GM23338 (cell line): Measurements from ENCODE around the gene MPP3. TPM values are rescaled to one million over a fixed set of nuclear protein-coding genes. Genes with fewer than 3 reads are reported as not detected.

ENCODE experiments used
- ATAC-seq: fragments of 200-7000 bp; cut with Tn5 transposase; 3 replicates; pipeline ENCODE4 v1.9.1; 2020
- DNase-seq: peaks from one replicate; pipeline ENCODE4 v3.0.0-alpha.2; 2015; ENCODE audit warnings: low spot score
- H2AFZ ChIP-seq: fragments of 200-600 bp; sonication (generic); 2 replicates; pipeline ENCODE4 v1.8.0; 2016; ENCODE audit warnings: antibody characterized with exemption, mild to moderate bottlenecking, moderate library complexity
- H3F3A ChIP-seq: fragments of 200-600 bp; sonication (generic); replicated peaks from 2 replicates; pipeline ENCODE4 v1.8.0; 2017; ENCODE audit warnings: antibody characterized with exemption, mixed run types, low read depth
- H3K27ac ChIP-seq: fragments of 200-600 bp; sonication (generic); 2 replicates; pipeline ENCODE4 v1.6.1; 2016; ENCODE audit warnings: low read depth
- H3K27me3 ChIP-seq: fragments of 200-600 bp; sonication (generic); 2 replicates; pipeline ENCODE4 v1.8.0; 2016; ENCODE audit warnings: mild to moderate bottlenecking, mixed run types, moderate library complexity; ENCODE audit not compliant: insufficient read depth
- H3K36me3 ChIP-seq: fragments of 200-600 bp; sonication (generic); 2 replicates; pipeline ENCODE4 v1.8.0; 2016; ENCODE audit warnings: mild to moderate bottlenecking; ENCODE audit not compliant: insufficient read depth
- H3K4me1 ChIP-seq: fragments of 200-600 bp; sonication (generic); 2 replicates; pipeline ENCODE4 v1.8.0; 2016; ENCODE audit warnings: mild to moderate bottlenecking, moderate library complexity; ENCODE audit not compliant: insufficient read depth
- H3K4me2 ChIP-seq: fragments of 200-600 bp; sonication (generic); 2 replicates; pipeline ENCODE4 v1.7.1; 2017; ENCODE audit warnings: mixed run types
- H3K4me3 ChIP-seq: fragments of 200-600 bp; sonication (generic); 2 replicates; pipeline ENCODE4 v1.6.1; 2016; ENCODE audit warnings: mixed run types
- H3K79me2 ChIP-seq: fragments of 200-600 bp; sonication (generic); replicated peaks from 2 replicates; pipeline ENCODE4 v1.8.0; 2017; ENCODE audit warnings: mild to moderate bottlenecking; ENCODE audit not compliant: insufficient read depth
- H3K9me2 ChIP-seq: fragments of 200-600 bp; sonication (generic); 2 replicates; pipeline ENCODE4 v1.8.0; 2017; ENCODE audit not compliant: insufficient read depth
- H4K20me1 ChIP-seq: fragments of 200-600 bp; sonication (generic); replicated peaks from 2 replicates; pipeline ENCODE4 v1.8.0; 2017; ENCODE audit warnings: mild to moderate bottlenecking; ENCODE audit not compliant: insufficient read depth
- H3K27ac Mint-ChIP-seq: 2 replicates; pipeline ENCODE4 v1.8.0; 2020; ENCODE audit warnings: inconsistent platforms, mild to moderate bottlenecking, moderate library complexity, mixed read lengths
- H3K27me3 Mint-ChIP-seq: 3 replicates; pipeline ENCODE4 v1.8.0; 2022; ENCODE audit warnings: low read depth, mild to moderate bottlenecking, moderate library complexity, mixed read lengths, inconsistent platforms; ENCODE audit not compliant: insufficient read depth, poor library complexity
- H3K36me3 Mint-ChIP-seq: 3 replicates; pipeline ENCODE4 v1.8.0; 2021; ENCODE audit warnings: low read depth, mild to moderate bottlenecking, inconsistent platforms, moderate library complexity, mixed read lengths
- H3K4me1 Mint-ChIP-seq: 3 replicates; pipeline ENCODE4 v1.8.0; 2020; ENCODE audit warnings: mild to moderate bottlenecking, inconsistent platforms, mixed read lengths
- H3K4me3 Mint-ChIP-seq: 3 replicates; pipeline ENCODE4 v1.8.0; 2021; ENCODE audit warnings: moderate library complexity, mild to moderate bottlenecking, inconsistent platforms, mixed read lengths
- H3K9me3 Mint-ChIP-seq: 3 replicates; pipeline ENCODE4 v1.8.0; 2020; ENCODE audit warnings: moderate library complexity, mild to moderate bottlenecking, inconsistent platforms, mixed read lengths
- EZH2phosphoT487 ChIP-seq: fragments of 200-600 bp; sonication (generic); IDR thresholded peaks from one replicate; pipeline ENCODE4 v1.8.1; 2018; ENCODE audit warnings: antibody characterized with exemption; ENCODE audit not compliant: unreplicated experiment
- NANOG ChIP-seq: IDR thresholded peaks from 2 replicates; pipeline ENCODE4 v1.6.1; 2016; ENCODE audit warnings: antibody characterized with exemption, borderline replicate concordance
- POLR2AphosphoS5 ChIP-seq: IDR thresholded peaks from 2 replicates; pipeline ENCODE4 v1.6.1; 2016; ENCODE audit warnings: antibody characterized with exemption, low read depth
- polyA plus RNA-seq: library from polyadenylated mRNA; unstranded; fragments of >200 nt; fragmentation: Nextera tagmentation; extraction: Ambion mirVana; gene quantifications from 2 replicates; pipeline ENCODE4 v1.2.1, GENCODE V29; 2016
- total RNA-seq: library from RNA; depleted of rRNA; stranded (reverse); fragments of >200 nt; shearing (Covaris generic); gene quantifications from 2 replicates; pipeline ENCODE4 v1.2.3, GENCODE V29; 2014
- TF ChIP-seq, protein P1 (sequence below): fragments of 250-450 bp; sonication (Bioruptor Pico); IDR thresholded peaks from 2 replicates; pipeline ENCODE4 v1.5.0; 2020; ENCODE audit warnings: mild to moderate bottlenecking, moderate library complexity
- TF ChIP-seq, protein P2 (sequence below), 2 experiments: fragments of 200-600 bp in 1 of 2; sonication (generic) in 1 of 2; conservative IDR thresholded peaks; 2 replicates each; pipeline versions ENCODE4 v1.5.1 to v1.6.1; 2016 to 2017; ENCODE audit warnings: antibody characterized with exemption in 2 of 2, low read depth in 2 of 2, mild to moderate bottlenecking in 2 of 2, moderate library complexity in 1 of 2

The MPP3 gene
- total and polyA plus RNA-seq, 2 experiments from 2014 or later = 6.6 to 7.4 TPM

DNA sequence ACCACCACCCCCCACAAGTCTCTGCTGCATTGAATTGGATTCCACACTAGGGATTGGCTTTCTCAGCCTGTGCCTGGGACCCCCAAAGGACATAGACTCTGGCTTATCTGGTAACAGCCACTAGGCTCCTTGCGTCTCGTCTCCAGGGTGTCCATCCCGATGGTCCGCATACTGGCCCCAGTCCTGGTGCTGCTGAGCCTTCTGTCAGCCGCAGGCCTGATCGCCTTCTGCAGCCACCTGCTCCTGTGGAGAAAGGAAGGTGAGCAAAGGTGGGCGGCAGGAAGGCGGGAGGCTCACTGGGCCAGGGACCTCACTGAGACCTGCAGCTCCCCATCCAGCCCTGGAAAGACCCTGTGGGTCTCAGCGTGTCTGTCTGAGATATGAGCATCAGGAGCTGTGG, 22.1 kb upstream of the MPP3 start:
- DNase-seq (no peak), ATAC-seq (no peak)
- Histone ChIP-seq H2AFZ (no peak overlapping the region), H3K79me2 (no peaks in the 10 kb centered on the region), H3K36me3 (no peaks in the 10 kb centered on the region), H3K9me2 (no peaks in the 10 kb centered on the region), H3F3A (no peaks in the 10 kb centered on the region), H3K4me3 (no peak overlapping the region), H3K27me3 (no peaks in the 10 kb centered on the region), H4K20me1 (no peaks in the 10 kb centered on the region), H3K4me2 (no peak overlapping the region), H3K27ac (no peak overlapping the region), H3K4me1 (no peaks in the 10 kb centered on the region)
- H3K4me3 Mint-ChIP-seq = no peak overlapping the region
- H3K4me1 Mint-ChIP-seq = no peaks in the 10 kb centered on the region
- TF ChIP-seq EZH2phosphoT487 = no peak
- no peak for TF ChIP-seq POLR2AphosphoS5
- TF ChIP-seq, protein P1, sequence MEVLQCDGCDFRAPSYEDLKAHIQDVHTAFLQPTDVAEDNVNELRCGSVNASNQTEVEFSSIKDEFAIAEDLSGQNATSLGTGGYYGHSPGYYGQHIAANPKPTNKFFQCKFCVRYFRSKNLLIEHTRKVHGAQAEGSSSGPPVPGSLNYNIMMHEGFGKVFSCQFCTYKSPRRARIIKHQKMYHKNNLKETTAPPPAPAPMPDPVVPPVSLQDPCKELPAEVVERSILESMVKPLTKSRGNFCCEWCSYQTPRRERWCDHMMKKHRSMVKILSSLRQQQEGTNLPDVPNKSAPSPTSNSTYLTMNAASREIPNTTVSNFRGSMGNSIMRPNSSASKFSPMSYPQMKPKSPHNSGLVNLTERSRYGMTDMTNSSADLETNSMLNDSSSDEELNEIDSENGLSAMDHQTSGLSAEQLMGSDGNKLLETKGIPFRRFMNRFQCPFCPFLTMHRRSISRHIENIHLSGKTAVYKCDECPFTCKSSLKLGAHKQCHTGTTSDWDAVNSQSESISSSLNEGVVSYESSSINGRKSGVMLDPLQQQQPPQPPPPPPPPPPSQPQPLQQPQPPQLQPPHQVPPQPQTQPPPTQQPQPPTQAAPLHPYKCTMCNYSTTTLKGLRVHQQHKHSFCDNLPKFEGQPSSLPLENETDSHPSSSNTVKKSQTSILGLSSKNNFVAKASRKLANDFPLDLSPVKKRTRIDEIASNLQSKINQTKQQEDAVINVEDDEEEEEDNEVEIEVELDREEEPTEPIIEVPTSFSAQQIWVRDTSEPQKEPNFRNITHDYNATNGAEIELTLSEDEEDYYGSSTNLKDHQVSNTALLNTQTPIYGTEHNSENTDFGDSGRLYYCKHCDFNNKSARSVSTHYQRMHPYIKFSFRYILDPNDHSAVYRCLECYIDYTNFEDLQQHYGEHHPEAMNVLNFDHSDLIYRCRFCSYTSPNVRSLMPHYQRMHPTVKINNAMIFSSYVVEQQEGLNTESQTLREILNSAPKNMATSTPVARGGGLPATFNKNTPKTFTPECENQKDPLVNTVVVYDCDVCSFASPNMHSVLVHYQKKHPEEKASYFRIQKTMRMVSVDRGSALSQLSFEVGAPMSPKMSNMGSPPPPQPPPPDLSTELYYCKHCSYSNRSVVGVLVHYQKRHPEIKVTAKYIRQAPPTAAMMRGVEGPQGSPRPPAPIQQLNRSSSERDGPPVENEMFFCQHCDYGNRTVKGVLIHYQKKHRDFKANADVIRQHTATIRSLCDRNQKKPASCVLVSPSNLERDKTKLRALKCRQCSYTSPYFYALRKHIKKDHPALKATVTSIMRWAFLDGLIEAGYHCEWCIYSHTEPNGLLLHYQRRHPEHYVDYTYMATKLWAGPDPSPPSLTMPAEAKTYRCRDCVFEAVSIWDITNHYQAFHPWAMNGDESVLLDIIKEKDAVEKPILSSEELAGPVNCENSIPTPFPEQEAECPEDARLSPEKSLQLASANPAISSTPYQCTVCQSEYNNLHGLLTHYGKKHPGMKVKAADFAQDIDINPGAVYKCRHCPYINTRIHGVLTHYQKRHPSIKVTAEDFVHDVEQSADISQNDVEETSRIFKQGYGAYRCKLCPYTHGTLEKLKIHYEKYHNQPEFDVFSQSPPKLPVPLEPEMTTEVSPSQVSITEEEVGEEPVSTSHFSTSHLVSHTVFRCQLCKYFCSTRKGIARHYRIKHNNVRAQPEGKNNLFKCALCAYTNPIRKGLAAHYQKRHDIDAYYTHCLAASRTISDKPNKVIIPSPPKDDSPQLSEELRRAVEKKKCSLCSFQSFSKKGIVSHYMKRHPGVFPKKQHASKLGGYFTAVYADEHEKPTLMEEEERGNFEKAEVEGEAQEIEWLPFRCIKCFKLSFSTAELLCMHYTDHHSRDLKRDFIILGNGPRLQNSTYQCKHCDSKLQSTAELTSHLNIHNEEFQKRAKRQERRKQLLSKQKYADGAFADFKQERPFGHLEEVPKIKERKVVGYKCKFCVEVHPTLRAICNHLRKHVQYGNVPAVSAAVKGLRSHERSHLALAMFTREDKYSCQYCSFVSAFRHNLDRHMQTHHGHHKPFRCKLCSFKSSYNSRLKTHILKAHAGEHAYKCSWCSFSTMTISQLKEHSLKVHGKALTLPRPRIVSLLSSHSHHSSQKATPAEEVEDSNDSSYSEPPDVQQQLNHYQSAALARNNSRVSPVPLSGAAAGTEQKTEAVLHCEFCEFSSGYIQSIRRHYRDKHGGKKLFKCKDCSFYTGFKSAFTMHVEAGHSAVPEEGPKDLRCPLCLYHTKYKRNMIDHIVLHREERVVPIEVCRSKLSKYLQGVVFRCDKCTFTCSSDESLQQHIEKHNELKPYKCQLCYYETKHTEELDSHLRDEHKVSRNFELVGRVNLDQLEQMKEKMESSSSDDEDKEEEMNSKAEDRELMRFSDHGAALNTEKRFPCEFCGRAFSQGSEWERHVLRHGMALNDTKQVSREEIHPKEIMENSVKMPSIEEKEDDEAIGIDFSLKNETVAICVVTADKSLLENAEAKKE (CRISPR knock-in tag) = no peak
- TF ChIP-seq NANOG = no peak
- TF ChIP-seq, protein P2, sequence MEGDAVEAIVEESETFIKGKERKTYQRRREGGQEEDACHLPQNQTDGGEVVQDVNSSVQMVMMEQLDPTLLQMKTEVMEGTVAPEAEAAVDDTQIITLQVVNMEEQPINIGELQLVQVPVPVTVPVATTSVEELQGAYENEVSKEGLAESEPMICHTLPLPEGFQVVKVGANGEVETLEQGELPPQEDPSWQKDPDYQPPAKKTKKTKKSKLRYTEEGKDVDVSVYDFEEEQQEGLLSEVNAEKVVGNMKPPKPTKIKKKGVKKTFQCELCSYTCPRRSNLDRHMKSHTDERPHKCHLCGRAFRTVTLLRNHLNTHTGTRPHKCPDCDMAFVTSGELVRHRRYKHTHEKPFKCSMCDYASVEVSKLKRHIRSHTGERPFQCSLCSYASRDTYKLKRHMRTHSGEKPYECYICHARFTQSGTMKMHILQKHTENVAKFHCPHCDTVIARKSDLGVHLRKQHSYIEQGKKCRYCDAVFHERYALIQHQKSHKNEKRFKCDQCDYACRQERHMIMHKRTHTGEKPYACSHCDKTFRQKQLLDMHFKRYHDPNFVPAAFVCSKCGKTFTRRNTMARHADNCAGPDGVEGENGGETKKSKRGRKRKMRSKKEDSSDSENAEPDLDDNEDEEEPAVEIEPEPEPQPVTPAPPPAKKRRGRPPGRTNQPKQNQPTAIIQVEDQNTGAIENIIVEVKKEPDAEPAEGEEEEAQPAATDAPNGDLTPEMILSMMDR (conservative IDR thresholded peaks at IDR 0.05; ENCODE audit: low read depth in 2 of 2) = no peak
- no peak overlapping the region for H3K27ac Mint-ChIP-seq
- H3K27me3 Mint-ChIP-seq = peaks cover 13% of the 10 kb centered on the region
- no peaks in the 10 kb centered on the region for H3K9me3 Mint-ChIP-seq
- H3K36me3 Mint-ChIP-seq = no peaks in the 10 kb centered on the region
